ENCODE data around the gene KRI1. TPM values are rescaled to one million over a fixed set of nuclear protein-coding genes. Genes with fewer than 3 reads are reported as not detected.

KRI1 gene
- total RNA-seq, 4 donors from 2014 or later: 16.8 to 24.1 (median 19.9) TPM

DNA sequence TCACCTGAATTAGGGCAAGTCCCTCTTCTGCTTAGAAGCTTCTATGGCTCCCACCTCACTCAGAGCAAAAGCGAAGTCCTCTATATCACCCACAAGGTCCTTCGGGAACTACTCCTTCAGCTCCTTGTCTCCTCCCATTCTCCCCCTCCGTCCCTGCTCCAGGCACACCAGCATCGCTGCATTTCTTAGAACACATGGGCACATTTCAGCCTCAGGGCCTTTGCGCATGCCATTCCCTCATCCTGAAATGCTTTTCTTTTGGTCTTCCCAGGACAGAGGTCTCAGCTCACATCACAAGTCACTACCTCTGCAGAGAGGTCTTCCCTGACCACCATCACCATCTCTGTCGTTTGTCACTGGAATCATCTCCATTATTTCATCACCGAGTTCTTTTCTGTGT is 52.6 kb downstream of the KRI1 start:
- ATAC-seq (no peak), DNase-seq (no peak)
- Histone ChIP-seq H3K4me3 (no peak overlapping the region), H3K27ac (no peak overlapping the region), H3K36me3 (no peaks in the 10 kb centered on the region), H3K27me3 (peaks cover 61 to 75% (median 69%) of the 10 kb centered on the region in 3 donors), H3K4me1 (peaks cover 0 to 8% of the 10 kb centered on the region in 2 donors), H3K9me3 (no peaks in the 10 kb centered on the region)
- TF ChIP-seq CTCF (IDR thresholded peaks at IDR 0.05 in 4 of 5, conservative IDR thresholded peaks at IDR 0.05 in 1 of 5): no peak
- TF ChIP-seq POLR2A (IDR thresholded peaks at IDR 0.05): no peak
- intact Hi-C loops (cut with DNase I; ENCODE audit: low total_unique reads): no loop called here
- in situ Hi-C loops (cut with MboI; ENCODE audit: low sequenced_read_pairs in 4 of 4): no loop called here

GRCh38 chr19:10510301-10510802 is 55.5 kb downstream of the KRI1 start:
- Histone ChIP-seq H3K4me3 (no peak overlapping the region), H3K4me1 (no peaks in the 10 kb centered on the region), H3K27ac (no peak overlapping the region), H3K9me3 (no peaks in the 10 kb centered on the region), H3K36me3 (no peaks in the 10 kb centered on the region), H3K27me3 (peaks cover 41 to 51% (median 46%) of the 10 kb centered on the region in 3 donors)
- intact Hi-C loops (cut with DNase I; ENCODE audit: low total_unique reads) (no loop called here), in situ Hi-C loops (cut with MboI; ENCODE audit: low sequenced_read_pairs in 4 of 4) (no loop called here)
- no peak for DNase-seq
- no peak for ATAC-seq
- TF ChIP-seq CTCF (IDR thresholded peaks at IDR 0.05 in 4 of 5, conservative IDR thresholded peaks at IDR 0.05 in 1 of 5) (peak; percentile 19 to 59 (median 51)), POLR2A (IDR thresholded peaks at IDR 0.05) (no peak)

DNA sequence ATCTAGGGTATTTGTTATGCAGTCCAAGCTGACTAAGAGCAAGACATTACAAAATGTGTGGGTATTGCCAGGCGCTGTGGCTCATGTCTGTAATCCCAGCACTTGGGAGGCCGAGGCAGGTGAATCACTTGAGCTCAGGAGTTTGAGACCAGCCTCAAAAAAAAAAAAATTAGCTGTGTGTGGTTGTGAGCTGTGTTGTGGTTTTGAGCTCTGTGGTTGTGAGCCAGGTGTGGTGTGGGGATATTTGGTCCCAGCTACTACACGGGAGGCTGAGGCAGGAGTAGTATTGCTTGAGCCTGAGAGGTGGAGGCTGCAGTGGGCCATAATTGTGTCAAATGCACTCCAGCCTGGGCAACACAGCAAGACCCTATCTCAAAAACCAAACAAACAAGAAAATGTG is 57.1 kb downstream of the KRI1 start:
- no peaks in the 10 kb centered on the region for H3K36me3 ChIP-seq
- no peaks in the 10 kb centered on the region for H3K9me3 ChIP-seq
- H3K4me3 ChIP-seq: no peak overlapping the region
- peaks cover 27 to 35% (median 31%) of the 10 kb centered on the region in 3 donors for H3K27me3 ChIP-seq
- intact Hi-C loops (cut with DNase I; ENCODE audit: low total_unique reads): no loop called here
- DNase-seq (no peak), ATAC-seq (no peak)
- in situ Hi-C loops (cut with MboI; ENCODE audit: low sequenced_read_pairs in 4 of 4): loop anchor here in 1 of 4 donors (10.0 kb wide), 1 partner anchor 56 kb away; the partner anchor contains the start of genes CDKN2D and KRI1
- no peak overlapping the region for H3K27ac ChIP-seq
- TF ChIP-seq POLR2A (IDR thresholded peaks at IDR 0.05) (no peak), CTCF (IDR thresholded peaks at IDR 0.05 in 4 of 5, conservative IDR thresholded peaks at IDR 0.05 in 1 of 5) (no peak)
- H3K4me1 ChIP-seq: no peaks in the 10 kb centered on the region

GRCh38 chr19:10508036-10508435 is 57.8 kb downstream of the KRI1 start:
- ATAC-seq (no peak), DNase-seq (no peak)
- H3K4me1 ChIP-seq: no peaks in the 10 kb centered on the region
- no peak for TF ChIP-seq POLR2A (IDR thresholded peaks at IDR 0.05)
- no peak for TF ChIP-seq CTCF (IDR thresholded peaks at IDR 0.05 in 4 of 5, conservative IDR thresholded peaks at IDR 0.05 in 1 of 5)
- H3K36me3 ChIP-seq: no peaks in the 10 kb centered on the region
- no peaks in the 10 kb centered on the region for H3K9me3 ChIP-seq
- no peak overlapping the region for H3K27ac ChIP-seq
- intact Hi-C loops (cut with DNase I; ENCODE audit: low total_unique reads) (no loop called here), in situ Hi-C loops (cut with MboI; ENCODE audit: low sequenced_read_pairs in 4 of 4) (loop anchor here in 1 of 4 donors (10.0 kb wide), 1 partner anchor 57 kb away; the partner anchor contains the start of genes CDKN2D and KRI1)
- no peak overlapping the region for H3K4me3 ChIP-seq
- H3K27me3 ChIP-seq: peaks cover 21 to 28% (median 24%) of the 10 kb centered on the region in 3 donors

All from gastrocnemius medialis (tissue), 4 donors.